ENCODE results near the gene TMEM163.
"Not testable (repeated sequence)": the region's sequence is repeated elsewhere in the genome, so short reads cannot be mapped to it uniquely, and the experiment has no call there.

Gene TMEM163

GRCh38 chr2:134498654-134499053 lies 220.1 kb downstream of the TMEM163 start:
- DNase-seq (ENCODE audit: low read depth in 2 of 2, low spot score in 1 of 2) = no peak

GRCh38 chr2:134493797-134494196 lies 225.0 kb downstream of the TMEM163 start:
- DNase-seq (ENCODE audit: low read depth in 2 of 2, low spot score in 1 of 2) = no peak

GRCh38 chr2:134491771-134492441 lies 226.9 kb downstream of the TMEM163 start:
- DNase-seq (ENCODE audit: low read depth in 2 of 2, low spot score in 1 of 2) = no peak

- DNase-seq (ENCODE audit: low read depth in 2 of 2, low spot score in 1 of 2) = no peak
Observed at GRCh38 chr2:134491022-134491421, 227.8 kb downstream of the TMEM163 start.

GRCh38 chr2:134490559-134490958 lies 228.2 kb downstream of the TMEM163 start:
- DNase-seq (ENCODE audit: low read depth in 2 of 2, low spot score in 1 of 2) = no peak

GRCh38 chr2:134489732-134490384 lies 228.9 kb downstream of the TMEM163 start:
- no peak for DNase-seq (ENCODE audit: low read depth in 2 of 2, low spot score in 1 of 2)

- no peak for DNase-seq (ENCODE audit: low read depth in 2 of 2, low spot score in 1 of 2)
Observed at GRCh38 chr2:134482766-134483340, 235.9 kb downstream of the TMEM163 start.

GRCh38 chr2:134482131-134482723 lies 236.6 kb downstream of the TMEM163 start:
- no peak for DNase-seq (ENCODE audit: low read depth in 2 of 2, low spot score in 1 of 2)

GRCh38 chr2:134479696-134480330 lies 239.0 kb downstream of the TMEM163 start:
- DNase-seq (ENCODE audit: low read depth in 2 of 2, low spot score in 1 of 2) = no peak

- DNase-seq (ENCODE audit: low read depth in 2 of 2, low spot score in 1 of 2) = not testable (repeated sequence)
Observed at GRCh38 chr2:134476982-134477381, 241.8 kb downstream of the TMEM163 start.

- no peak for DNase-seq (ENCODE audit: low read depth in 2 of 2, low spot score in 1 of 2)
Observed at GRCh38 chr2:134470561-134471168, 248.1 kb downstream of the TMEM163 start.

GRCh38 chr2:134469516-134470115 lies 249.2 kb downstream of the TMEM163 start:
- no peak for DNase-seq (ENCODE audit: low read depth in 2 of 2, low spot score in 1 of 2)

GRCh38 chr2:134468776-134469175 lies 250.0 kb downstream of the TMEM163 start:
- no peak for DNase-seq (ENCODE audit: low read depth in 2 of 2, low spot score in 1 of 2)

- no peak for DNase-seq (ENCODE audit: low read depth in 2 of 2, low spot score in 1 of 2)
Observed at GRCh38 chr2:134468164-134468563, 250.6 kb downstream of the TMEM163 start.

GRCh38 chr2:134466141-134466540 lies 252.7 kb downstream of the TMEM163 start:
- DNase-seq (ENCODE audit: low read depth in 2 of 2, low spot score in 1 of 2) = no peak

GRCh38 chr2:134465228-134466105 lies 253.3 kb downstream of the TMEM163 start:
- no peak for DNase-seq (ENCODE audit: low read depth in 2 of 2, low spot score in 1 of 2)

GRCh38 chr2:134463699-134464022 lies 255.1 kb downstream of the TMEM163 start:
- DNase-seq (ENCODE audit: low read depth in 2 of 2, low spot score in 1 of 2) = no peak

GRCh38 chr2:134462791-134463698 lies 255.8 kb downstream of the TMEM163 start:
- DNase-seq (ENCODE audit: low read depth in 2 of 2, low spot score in 1 of 2) = no peak

- no peak for DNase-seq (ENCODE audit: low read depth in 2 of 2, low spot score in 1 of 2)
Observed at GRCh38 chr2:134462275-134462674, 256.5 kb downstream of the TMEM163 start.

Measured in stimulated activated CD8-positive, alpha-beta memory T cell treated with anti-CD3 and anti-CD28 coated beads, Interleukin-4, amount 100 ng/mL, for 4 hours (primary cell).